Smooth muscle cell (in vitro differentiated cells): ENCODE data around the gene CDC37L1. TPM values are rescaled to one million over a fixed set of nuclear protein-coding genes. Genes with fewer than 3 reads are reported as not detected.

Source experiments
- DNase-seq: peaks from one replicate; lab custom pipeline; 2025; ENCODE audit not compliant: unreplicated experiment; lab: John Stamatoyannopoulos, UW
- H2AFZ ChIP-seq: fragments of 200-600 bp; sonication (generic); 2 replicates; pipeline ENCODE4 v1.6.0; 2016; ENCODE audit warnings: antibody characterized with exemption, low read depth, mild to moderate bottlenecking
- H3F3A ChIP-seq: fragments of 200-600 bp; sonication (generic); 2 replicates; pipeline ENCODE4 v1.6.0; 2017; ENCODE audit warnings: antibody characterized with exemption, low read depth
- H3K27ac ChIP-seq: fragments of 200-600 bp; sonication (generic); 2 replicates; pipeline ENCODE4 v1.5.1; 2016; ENCODE audit warnings: low read depth, mild to moderate bottlenecking
- H3K27me3 ChIP-seq: fragments of 200-600 bp; sonication (generic); 2 replicates; pipeline ENCODE4 v1.6.1; 2016; ENCODE audit warnings: low read depth, mild to moderate bottlenecking
- H3K36me3 ChIP-seq: fragments of 200-600 bp; sonication (generic); 2 replicates; pipeline ENCODE4 v1.5.1; 2016; ENCODE audit warnings: low read depth
- H3K4me1 ChIP-seq: fragments of 200-600 bp; sonication (generic); 2 replicates; pipeline ENCODE4 v1.5.1; 2016; ENCODE audit warnings: low read depth
- H3K4me2 ChIP-seq: fragments of 200-600 bp; sonication (generic); 2 replicates; pipeline ENCODE4 v1.6.0; 2016; ENCODE audit warnings: mild to moderate bottlenecking
- H3K4me3 ChIP-seq: fragments of 200-600 bp; sonication (generic); 2 replicates; pipeline ENCODE4 v1.5.1; 2016; ENCODE audit warnings: mild to moderate bottlenecking
- H3K79me2 ChIP-seq: fragments of 200-600 bp; sonication (generic); 2 replicates; pipeline ENCODE4 v1.6.0; 2016; ENCODE audit warnings: low read depth, mild to moderate bottlenecking
- H3K9ac ChIP-seq: fragments of 200-600 bp; sonication (generic); 2 replicates; pipeline ENCODE4 v1.6.0; 2016; ENCODE audit warnings: low read depth
- H3K9me3 ChIP-seq: fragments of 200-600 bp; sonication (generic); replicated peaks from 2 replicates; pipeline ENCODE4 v1.5.1; 2016; ENCODE audit warnings: low read depth
- H4K20me1 ChIP-seq: fragments of 200-600 bp; sonication (generic); 2 replicates; pipeline ENCODE4 v1.6.0; 2016; ENCODE audit warnings: low read depth
- WGBS: methylation state at CpG from one replicate; pipeline ENCODE4 v1.1.7; 2016; ENCODE audit warnings: low lambda C conversion rate; 5-methylcytosine and 5-hydroxymethylcytosine counted together
- polyA plus RNA-seq: library from polyadenylated mRNA; unstranded; fragments of >200 nt; fragmentation: Nextera tagmentation; extraction: Ambion mirVana; gene quantifications from 2 replicates; pipeline ENCODE4 v1.2.1, GENCODE V29; 2016
- total RNA-seq: library from RNA; depleted of rRNA; stranded (reverse); fragments of >200 nt; gene quantifications from 2 replicates; pipeline ENCODE4 v1.2.3, GENCODE V29; 2014
- TF ChIP-seq, protein P1 (sequence below): fragments of 200-600 bp; sonication (generic); IDR thresholded peaks from 2 replicates; pipeline ENCODE4 v1.5.1; 2017; ENCODE audit warnings: borderline replicate concordance, mild to moderate bottlenecking, antibody characterized with exemption; ENCODE audit not compliant: insufficient read depth, poor library complexity, severe bottlenecking

CDC37L1 gene
- total and polyA plus RNA-seq, 2 experiments from 2014 or later = 16.0 to 19.2 TPM

DNA sequence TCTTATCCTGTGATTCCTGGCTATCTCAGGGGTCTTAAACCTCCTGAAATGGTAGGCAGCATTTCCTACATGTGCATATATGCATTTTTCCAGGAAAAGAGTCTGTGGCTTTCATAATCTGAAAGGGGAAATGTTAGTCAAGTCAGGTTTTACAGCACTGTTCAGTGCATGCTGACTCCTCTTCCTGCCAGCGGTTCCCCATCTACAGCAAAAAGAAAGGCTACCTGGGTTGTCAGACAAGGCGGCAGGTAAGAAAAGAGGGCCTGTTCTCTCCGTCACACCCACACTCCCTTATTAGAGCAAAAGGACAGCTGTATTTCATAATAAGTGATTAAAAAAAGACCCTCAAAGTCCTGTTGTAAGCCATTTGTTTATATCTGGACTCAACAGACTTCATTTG, 8.8 kb upstream of the CDC37L1 start:
- H3K9me3 ChIP-seq = no peaks in the 10 kb centered on the region
- TF ChIP-seq, protein P1, sequence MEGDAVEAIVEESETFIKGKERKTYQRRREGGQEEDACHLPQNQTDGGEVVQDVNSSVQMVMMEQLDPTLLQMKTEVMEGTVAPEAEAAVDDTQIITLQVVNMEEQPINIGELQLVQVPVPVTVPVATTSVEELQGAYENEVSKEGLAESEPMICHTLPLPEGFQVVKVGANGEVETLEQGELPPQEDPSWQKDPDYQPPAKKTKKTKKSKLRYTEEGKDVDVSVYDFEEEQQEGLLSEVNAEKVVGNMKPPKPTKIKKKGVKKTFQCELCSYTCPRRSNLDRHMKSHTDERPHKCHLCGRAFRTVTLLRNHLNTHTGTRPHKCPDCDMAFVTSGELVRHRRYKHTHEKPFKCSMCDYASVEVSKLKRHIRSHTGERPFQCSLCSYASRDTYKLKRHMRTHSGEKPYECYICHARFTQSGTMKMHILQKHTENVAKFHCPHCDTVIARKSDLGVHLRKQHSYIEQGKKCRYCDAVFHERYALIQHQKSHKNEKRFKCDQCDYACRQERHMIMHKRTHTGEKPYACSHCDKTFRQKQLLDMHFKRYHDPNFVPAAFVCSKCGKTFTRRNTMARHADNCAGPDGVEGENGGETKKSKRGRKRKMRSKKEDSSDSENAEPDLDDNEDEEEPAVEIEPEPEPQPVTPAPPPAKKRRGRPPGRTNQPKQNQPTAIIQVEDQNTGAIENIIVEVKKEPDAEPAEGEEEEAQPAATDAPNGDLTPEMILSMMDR = no peak
- no peak overlapping the region for H3K9ac ChIP-seq
- H3K27ac ChIP-seq = no peak overlapping the region
- H3K4me2 ChIP-seq = no peak overlapping the region
- no peak overlapping the region for H3K4me3 ChIP-seq
- H3K4me1 ChIP-seq = no peaks in the 10 kb centered on the region
- no peaks in the 10 kb centered on the region for H3K79me2 ChIP-seq
- DNase-seq = no peak
- no peaks in the 10 kb centered on the region for H4K20me1 ChIP-seq
- peaks cover 6% of the 10 kb centered on the region for H3K27me3 ChIP-seq
- H2AFZ ChIP-seq = no peak overlapping the region
- no peaks in the 10 kb centered on the region for H3K36me3 ChIP-seq
- peaks cover 4% of the 10 kb centered on the region for H3F3A ChIP-seq
- WGBS = 80% methylated on average over 3 of the region's 3 CpGs

DNA sequence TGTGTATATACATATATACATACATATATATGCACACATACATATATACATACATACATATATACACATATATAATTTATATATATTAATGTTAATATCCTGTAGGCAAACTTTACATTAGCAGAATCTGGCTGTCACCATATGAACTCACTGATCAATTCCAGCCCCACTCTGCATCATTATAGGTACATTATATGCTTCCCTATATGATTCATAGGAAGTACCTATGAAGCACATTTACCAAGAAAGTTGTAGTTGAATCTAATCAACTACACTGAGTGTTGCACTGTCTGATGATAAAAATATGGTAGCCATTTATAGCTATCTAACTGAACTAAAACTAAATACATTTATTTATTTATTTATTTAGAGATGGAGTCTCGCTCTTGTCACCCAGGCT, 7.6 kb upstream of the CDC37L1 start:
- H3K9me3 ChIP-seq = no peaks in the 10 kb centered on the region
- no peak overlapping the region for H3K4me2 ChIP-seq
- peaks cover 6% of the 10 kb centered on the region for H3K27me3 ChIP-seq
- H3K36me3 ChIP-seq = no peaks in the 10 kb centered on the region
- no peaks in the 10 kb centered on the region for H3K79me2 ChIP-seq
- H2AFZ ChIP-seq = no peak overlapping the region
- H3K4me3 ChIP-seq = no peak overlapping the region
- no peak overlapping the region for H3K27ac ChIP-seq
- TF ChIP-seq, protein P1 = no peak
- DNase-seq = no peak
- no peak overlapping the region for H3K9ac ChIP-seq
- no peaks in the 10 kb centered on the region for H4K20me1 ChIP-seq
- no peaks in the 10 kb centered on the region for H3F3A ChIP-seq
- H3K4me1 ChIP-seq = no peaks in the 10 kb centered on the region
- WGBS = 95% methylated on average over 1 of the region's 1 CpG

DNA sequence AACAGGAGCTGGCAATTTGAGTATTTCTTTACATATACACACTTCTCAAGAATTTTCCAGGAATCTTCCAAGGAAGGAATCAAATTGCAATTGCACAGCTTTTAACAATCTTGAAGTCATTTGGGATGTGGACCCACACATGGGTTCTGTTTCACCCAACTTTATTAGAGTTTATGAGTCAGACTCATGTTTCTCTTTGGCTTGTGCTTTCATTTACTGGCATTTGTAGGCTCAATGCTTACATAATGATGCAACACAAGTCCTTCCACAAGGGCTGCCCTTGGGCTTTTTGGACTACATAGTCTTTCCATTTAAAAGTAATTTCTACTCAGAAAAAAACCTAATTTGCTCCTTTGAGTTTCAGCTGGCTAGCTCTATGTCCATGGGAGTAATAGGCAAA, 4.6 kb upstream of the CDC37L1 start:
- Histone ChIP-seq H3K9me3 (no peaks in the 10 kb centered on the region), H4K20me1 (no peaks in the 10 kb centered on the region), H3K4me3 (no peak overlapping the region), H3K27me3 (no peaks in the 10 kb centered on the region), H2AFZ (no peak overlapping the region), H3K79me2 (peaks cover 1% of the 10 kb centered on the region), H3K36me3 (no peaks in the 10 kb centered on the region), H3K4me2 (no peak overlapping the region), H3K4me1 (peaks cover 9% of the 10 kb centered on the region), H3F3A (peaks cover 3% of the 10 kb centered on the region), H3K9ac (no peak overlapping the region), H3K27ac (no peak overlapping the region)
- TF ChIP-seq, protein P1 = no peak
- no peak for DNase-seq

DNA sequence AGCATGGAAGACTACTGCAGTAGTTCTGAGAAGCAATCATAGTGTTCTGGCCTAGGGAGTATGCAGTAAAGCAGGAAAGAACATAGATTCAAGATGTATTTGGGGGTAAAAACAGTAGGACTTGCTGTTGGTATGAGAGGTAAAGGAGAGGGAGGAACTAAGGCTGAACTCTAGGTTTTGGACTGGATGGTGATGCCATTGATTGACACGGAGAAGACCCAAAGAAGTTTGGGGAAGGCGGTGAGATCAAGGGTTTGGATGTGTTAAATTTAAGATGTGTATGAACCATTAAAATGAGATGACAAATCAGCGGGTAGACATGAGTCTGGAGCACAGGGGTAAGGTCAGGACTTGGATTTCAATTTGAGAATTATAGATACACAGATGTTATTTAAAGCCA, 2.0 kb upstream of the CDC37L1 start:
- H3K36me3 ChIP-seq = no peaks in the 10 kb centered on the region
- no peaks in the 10 kb centered on the region for H3K27me3 ChIP-seq
- H3K4me1 ChIP-seq = peaks cover 14% of the 10 kb centered on the region
- peak overlapping the region; percentile 65 for H2AFZ ChIP-seq
- H3K9ac ChIP-seq = no peak overlapping the region
- H3F3A ChIP-seq = peaks cover 3% of the 10 kb centered on the region
- WGBS = 94% methylated on average over 3 of the region's 3 CpGs
- TF ChIP-seq, protein P1 = no peak
- no peak for DNase-seq
- H3K4me3 ChIP-seq = peak overlapping the region; percentile 86
- H3K27ac ChIP-seq = peak overlapping the region; percentile 96
- peaks cover 5% of the 10 kb centered on the region for H4K20me1 ChIP-seq
- H3K4me2 ChIP-seq = no peak overlapping the region
- H3K9me3 ChIP-seq = no peaks in the 10 kb centered on the region
- peaks cover 24% of the 10 kb centered on the region for H3K79me2 ChIP-seq
